ENCODE measurements around the gene ARHGAP21.

Gene ARHGAP21

DNA sequence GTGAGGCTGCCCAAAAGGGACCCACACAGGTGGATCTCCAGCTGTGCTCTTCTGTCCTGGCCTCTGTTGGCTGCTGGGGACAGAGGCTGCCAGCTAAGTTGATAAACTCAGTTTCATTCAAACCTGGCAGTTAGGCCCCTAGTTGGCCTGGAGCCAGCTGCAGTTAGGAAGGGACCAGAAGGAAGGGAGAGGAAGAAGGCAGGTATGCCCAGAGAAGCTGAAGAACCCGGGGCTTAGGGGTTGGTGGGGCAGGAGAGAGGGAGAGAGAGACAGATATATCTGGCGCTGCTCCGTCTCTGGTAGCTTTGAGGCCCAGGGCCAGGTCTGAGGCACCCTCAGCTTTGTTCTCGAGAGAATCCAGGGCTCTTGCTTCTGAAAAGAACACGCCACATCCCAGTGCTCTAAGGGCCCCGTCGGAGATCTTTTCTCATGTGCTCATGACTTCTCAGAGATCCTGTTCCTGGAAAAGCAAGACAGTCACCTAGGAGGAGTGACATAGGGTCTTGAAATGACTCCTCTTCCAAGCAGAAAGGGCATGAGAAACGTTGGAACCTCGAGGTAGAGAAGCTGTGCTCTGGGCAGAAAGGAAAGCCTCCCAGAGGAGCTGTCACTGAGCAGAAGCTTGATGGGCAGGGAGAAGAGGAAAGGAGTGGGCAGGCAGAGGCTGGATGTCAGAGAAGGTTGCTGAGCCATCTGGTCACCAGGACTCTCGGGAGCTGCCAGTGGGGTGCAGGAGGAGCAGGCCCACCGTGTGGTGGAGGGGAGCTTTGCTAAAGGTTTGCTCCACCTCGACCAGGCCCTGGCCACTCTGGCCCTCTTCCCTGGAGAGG lies 153.6 kb downstream of the ARHGAP21 start:
- no peak for DNase-seq

DNA sequence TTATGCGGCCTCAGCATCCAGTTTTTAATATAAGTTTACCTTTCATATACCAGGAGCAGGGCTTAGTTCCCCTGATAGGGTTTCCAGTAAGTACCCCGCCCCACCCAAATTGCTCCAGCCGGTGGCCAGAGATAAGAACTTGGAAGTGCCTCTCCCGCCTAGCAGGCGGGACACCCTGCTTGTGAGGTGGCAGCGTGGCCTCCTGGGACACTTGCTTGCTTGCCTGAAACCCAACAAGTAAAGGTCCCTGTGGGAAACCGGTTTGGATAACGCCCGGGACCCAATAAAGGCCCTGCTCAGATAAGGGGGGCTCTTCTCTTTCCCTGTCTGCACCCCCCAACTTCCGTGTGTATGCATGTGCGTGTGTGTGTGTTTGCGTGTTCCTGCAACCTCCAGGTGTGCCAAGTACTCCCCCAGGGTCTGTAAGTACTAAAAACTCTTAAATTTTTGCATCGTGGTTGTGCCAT lies 154.3 kb downstream of the ARHGAP21 start:
- no peak for DNase-seq

DNA sequence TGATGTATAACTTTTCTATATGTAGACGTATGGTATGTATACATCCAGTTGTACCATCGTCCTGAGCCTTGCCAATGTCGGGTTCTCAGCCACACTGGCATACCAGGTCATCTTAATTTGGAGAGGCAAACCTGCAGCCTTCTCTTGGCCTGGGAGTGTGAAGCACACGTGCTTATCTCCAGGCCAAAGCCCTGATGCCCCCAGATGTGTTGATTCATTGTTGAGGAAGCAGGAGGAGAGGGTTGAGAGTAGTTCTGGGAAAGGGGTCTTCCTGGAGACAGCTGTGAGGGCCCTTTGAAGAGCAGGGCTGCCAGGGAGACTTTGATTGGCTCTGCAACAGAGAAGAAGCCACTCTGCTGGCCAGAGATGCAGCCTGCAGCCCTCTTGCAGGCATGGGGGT lies 155.6 kb downstream of the ARHGAP21 start:
- no peak for DNase-seq

DNA sequence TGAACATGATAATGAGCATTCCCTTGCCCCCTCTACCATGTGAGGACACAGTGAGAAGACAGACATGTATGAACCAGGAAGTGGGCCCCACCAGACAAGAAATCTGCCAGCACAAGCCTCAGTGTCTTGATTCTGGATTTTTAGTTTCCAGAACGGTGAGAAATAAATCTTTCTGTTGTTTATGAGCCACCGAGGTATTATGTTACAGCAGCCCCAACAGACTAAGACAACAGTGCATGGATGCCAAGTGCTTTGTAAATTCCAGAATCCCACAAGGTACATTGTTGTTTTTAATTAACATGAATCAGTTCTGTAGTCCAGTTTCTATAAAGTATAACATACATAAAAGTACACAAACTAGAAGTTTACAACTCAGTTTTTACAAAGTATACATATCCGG lies 162.2 kb downstream of the ARHGAP21 start:
- no peak for DNase-seq

DNA sequence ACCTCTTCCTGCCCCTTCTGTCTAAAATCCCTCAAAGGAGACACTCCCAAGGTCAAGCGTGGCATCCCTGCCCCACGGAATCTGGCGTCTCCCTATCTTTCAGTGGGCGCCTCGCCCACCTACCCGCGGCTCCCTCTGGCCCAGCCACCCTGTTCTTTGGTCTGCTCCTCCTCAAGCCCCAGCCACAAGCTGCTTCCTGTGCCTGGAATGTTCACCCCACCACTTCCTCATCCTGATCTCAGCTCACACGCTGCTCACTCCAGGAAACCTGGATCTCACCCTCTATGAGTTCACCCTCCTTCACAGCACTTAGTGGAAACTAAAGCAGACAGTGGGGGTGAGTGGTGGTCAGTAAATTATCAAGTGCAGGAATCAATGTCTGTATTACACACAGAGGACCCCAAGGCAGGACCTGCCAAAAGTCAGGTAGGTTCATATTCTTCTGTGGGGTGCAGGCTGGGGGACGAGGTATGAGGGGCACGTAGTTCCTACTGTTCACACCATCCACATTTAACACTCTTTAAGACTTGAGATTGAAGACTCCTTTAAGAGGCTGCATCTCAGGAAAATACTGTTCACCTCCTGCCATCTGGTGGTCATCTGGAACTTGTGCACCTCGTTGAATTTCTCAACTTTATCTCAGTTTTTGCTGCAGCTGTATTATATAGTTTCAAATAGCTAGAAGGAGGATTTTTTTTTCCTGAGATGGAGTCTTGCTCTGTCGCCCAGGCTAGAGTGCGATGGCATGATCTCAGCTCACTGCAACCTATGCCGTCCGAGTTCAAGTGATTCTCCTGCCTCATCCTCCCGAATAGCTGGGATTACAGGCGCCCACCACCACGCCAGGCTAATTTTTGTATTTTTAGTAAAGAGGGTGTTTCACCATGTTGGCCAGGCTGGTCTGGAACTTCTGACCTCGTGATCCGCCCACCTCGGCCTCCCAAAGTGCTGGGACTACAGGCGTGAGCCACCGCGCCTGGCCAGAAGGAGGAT lies 166.6 kb downstream of the ARHGAP21 start:
- peak; percentile 2 for DNase-seq

DNA sequence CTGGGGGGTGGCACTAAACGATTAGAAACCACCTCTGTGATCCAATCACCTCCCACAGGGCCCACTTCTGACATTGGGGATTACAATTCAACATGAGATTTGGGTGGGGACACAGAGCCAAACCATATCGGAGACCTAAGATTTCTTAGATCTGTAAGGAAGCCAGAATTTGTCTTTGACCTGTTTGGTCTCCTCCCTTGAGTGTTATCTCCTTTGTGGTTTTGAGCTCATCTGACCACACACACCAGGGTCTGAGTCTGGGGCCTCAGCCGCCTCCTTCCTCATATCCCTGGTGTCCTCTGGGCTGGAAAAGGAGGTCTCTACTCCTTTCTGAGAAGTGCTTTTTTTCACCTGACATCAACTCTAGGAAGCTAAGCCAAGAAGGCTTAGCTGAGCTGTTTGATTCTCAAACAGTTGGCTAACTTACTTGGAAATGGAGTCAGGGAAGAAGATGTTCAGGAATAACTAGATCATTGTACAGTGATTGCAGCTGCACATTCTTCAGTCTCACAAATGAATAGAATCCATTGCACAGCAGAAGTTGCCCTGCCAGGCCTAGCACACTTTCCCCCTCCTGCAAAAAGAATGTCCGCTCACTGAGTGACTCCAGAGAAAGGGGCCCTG lies 167.4 kb downstream of the ARHGAP21 start:
- no peak for DNase-seq

DNA sequence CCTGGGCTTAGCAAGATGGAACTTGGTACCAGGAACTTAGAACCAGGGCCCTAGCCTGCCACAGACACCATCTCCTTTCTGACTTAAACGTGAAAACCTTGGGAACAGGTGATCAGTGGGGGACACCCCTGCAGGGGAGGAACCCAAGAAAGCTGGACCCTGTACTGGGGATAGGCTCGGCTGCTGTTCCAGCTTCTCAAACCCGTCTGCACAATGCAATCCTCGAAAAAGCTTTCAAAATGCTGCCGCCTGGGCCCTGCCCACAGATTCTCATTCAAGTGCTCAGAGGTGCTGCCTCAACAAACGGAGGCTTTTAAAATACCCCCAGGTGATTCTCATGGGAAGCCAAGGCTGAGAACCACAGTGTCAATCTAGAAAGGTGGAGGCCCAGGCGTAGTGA lies 169.7 kb downstream of the ARHGAP21 start:
- no peak for DNase-seq

DNA sequence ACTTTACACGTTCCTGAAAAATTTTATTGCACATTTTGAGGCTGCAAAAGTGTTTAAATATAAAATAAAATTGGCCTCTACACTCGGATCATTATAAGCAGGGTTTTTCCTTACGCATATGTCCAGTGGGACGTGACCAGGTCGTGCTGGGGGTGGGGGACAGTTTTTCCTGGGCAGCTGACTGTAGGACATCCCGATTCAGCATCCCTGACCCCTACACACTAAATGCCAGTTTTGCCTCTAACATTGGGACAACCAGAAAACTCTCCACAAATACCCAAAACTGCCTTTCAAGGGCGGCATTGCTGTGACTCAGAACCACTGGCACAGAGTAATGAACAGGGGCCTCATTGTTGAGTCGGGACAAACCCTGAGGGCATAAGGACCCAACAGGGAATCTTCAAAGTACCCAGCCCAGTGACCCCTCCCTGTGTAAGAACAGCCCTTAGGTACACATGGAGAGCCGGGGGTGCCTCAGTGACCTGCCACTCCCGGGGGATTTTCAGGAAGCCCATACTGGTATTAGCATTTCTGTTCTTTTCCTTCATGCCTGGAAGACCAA lies 170.6 kb downstream of the ARHGAP21 start:
- no peak for DNase-seq

DNA sequence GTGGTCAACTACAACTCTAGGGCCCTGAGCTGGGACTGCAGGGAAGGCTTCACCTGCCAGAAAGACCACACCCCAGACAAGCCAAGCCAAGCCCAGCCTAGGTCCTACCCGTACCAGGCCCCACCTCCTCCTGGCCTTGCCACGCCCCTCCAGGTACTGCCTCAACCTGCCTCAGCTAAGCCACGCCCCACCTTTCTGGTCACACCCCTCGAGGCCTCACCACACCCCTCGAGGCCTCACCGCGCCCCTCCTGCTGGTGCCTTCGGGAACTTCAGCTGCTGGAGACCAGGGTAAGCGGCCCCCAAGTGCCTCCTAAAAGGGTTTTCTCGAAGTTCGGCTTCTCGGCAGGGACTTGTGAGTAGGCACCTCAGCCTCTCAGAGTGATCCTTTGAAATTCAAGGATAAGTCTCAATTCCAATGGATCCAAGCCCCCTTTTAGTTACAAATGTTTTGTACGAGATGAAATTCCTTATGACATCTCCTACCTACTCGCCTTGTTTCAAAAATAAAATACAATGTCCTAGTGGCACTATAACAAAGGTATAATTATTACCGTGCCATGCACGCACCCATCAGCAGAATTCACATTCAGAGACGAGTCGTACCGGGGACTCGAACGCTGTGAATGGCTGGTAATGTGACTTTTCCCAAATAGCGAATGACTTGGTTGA lies 171.2 kb downstream of the ARHGAP21 start:
- DNase-seq = no peak

DNA sequence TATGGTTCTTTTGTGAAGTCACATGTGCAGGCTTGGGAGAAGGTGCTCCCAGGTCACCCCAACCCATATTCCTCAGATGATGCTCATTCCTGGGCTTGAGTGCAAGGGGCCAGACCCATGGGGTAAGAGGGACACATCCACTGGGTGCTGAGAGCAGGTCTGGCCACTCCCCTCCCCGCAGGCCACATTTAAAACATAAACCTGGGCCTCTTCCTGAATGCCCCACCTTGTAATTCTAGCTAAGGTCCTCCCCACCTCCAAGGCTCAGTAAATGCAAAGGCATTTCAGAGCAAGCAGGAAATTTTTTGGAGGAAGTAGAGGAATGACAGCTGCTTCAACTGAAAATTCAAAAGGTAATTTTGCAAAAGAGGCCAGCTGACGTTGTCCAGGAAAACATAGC lies 172.5 kb downstream of the ARHGAP21 start:
- no peak for DNase-seq

DNA sequence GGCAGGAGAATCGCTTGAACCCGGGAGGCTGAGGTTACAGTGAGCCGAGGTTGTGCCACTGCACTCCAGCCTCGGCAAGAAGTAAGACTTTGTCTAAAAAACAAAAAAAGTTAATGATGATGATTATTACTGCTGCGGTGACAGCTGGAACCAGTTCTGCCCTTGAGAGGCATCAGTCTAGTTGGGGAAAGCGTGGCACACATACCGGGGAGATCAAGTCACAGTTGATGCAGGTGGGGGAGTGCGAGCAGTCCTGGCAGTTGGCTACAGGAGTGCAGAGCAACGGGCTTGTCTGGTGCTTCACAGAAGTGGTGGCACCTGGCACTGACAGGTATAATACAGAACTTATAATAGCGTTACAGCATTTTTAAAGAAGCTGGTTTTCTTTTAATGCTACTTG lies 173.0 kb downstream of the ARHGAP21 start:
- no peak for DNase-seq

DNA sequence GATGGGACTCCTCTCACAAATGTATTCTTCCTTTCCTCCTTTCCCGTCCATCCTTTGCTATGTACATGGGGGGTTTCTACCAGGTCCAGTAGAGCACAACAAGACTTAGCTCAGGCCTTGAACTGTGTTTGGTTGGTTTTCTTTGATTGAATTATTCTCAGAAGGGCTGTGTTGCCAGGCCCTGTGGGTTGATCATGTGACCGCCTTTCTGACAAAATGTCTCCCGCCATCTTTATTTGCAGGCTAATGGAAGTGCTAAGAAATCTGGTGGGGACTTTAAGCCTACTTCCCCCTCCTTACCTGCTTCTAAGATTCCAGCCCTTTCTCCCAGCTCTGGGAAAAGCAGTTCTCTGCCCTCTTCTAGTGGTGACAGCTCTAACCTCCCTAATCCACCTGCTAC lies 178.1 kb downstream of the ARHGAP21 start:
- DNase-seq = no peak

DNA sequence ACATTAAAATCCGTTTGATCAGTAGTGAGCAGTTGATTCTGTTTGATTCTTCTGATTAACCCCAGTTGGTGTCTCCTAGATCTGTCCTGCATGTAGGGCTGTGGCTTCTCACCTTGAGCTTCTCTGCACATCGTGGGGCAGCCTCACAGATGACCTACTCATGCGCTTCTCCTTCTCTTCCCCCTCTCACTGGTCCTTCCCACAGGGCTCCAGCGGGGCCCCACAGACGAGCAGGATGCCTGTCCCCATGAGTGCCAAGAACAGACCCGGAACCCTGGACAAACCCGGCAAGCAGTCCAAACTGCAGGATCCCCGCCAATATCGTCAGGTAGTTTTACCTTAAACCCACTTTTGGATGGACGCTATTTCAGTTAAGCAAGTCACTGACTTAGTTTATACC lies 178.9 kb downstream of the ARHGAP21 start:
- no peak for DNase-seq

DNA sequence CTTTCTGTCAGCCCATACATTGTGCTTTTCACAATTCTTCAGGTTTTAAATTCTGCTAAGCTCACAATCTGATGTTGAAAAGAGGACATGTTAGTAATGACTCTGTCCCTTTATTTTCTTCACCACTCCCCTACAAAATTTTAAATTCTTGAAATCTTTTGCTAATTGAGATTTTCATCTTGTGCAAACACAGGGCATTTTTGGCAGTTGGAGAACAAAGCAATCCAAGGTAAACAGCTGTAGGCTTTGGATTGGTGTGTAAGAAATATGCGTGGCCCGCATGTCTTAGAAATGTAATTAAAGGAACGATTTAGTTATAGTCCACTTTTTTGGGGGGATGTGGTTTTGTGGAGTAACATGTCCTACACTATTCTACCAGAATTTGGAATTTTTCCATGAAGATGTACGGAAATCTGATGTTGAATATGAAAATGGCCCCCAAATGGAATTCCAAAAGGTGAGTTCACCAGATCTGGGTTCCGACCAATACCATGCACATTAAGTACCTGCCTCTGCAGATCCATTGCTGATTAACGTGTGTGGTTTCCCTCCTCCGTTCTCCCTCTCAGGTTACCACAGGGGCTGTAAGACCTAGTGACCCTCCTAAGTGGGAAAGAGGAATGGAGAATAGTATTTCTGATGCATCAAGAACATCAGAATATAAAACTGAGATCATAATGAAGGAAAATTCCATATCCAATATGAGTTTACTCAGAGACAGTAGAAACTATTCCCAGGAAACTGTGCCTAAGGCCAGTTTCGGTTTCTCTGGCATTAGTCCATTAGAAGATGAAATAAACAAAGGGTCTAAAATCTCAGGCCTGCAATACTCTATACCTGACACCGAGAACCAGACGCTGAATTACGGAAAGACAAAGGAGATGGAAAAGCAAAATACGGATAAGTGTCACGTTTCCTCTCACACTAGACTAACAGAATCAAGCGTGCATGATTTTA lies 181.1 kb downstream of the ARHGAP21 start:
- no peak for DNase-seq

DNA sequence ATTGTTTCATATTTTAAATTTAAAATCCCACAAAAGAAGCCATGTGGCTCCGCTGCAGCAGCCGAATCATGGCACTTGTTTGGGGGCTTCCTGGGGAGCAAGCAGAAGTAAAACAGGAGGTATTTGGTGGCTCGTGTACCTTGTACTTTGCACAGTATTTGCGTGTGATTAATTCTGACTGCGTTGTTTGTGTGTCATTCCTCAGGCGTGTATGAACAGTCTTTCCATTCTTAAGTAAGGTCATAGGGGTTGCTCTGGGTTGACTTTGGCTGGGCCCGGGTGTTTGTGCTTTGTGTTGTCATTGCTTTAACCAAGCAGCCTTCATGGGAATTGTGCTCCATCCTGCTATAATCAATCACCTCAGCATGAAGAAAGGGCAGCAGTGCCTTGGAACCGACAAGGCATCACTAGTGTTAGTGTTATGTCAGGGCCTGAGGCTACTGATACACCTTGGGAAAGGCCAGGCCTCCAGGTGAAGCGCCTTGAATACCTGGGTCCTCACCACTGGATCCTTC lies 182.4 kb downstream of the ARHGAP21 start:
- DNase-seq = no peak

DNA sequence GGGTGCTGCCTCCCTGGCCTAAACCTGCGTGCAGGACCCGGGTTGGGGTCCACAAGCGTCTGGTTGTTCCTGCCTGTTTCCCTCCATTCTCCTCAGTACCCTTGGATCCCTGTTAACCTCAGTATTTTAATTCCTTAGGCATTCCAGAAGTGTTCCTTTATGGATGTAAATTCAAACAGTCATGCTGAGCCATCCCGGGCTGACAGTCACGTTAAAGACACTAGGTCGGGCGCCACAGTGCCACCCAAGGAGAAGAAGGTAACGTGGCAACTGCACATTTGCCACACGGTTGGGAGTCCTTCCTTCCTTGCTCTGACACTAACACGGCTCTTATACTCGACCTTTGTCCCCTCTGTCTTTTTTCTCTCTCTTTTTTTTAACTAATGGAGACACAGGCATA lies 187.1 kb downstream of the ARHGAP21 start:
- DNase-seq = no peak

DNA sequence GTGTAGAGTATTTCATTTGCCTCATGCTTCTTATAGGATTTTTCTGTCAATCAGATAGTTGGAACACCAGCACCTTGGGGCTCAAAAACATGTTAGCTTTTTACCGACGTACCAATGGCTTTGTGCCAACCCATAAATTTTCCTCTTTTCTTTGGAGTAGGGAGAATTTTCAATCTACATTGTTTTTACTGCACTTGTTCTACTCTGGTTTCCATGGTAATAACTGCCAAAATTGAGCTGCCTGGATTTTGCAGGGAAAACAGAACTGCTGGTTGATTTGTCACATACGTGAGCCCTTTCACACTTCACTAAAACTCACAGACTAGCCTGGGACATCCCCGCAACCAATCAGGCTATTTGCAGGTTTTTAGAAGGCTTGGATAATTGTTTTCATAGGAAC lies 189.7 kb downstream of the ARHGAP21 start:
- no peak for DNase-seq

Measured in NCI-H2107 (cell line).